Spleen (tissue), 7 donors: ENCODE results near the gene NDUFA13.

Experiments
- CTCF ChIP-seq, 11 experiments: fragments of 200-600 bp in 7 of 11; fragments of 450-650 bp in 4 of 11; sonication (generic) in 4 of 11; IDR thresholded peaks in 8 of 11; conservative IDR thresholded peaks in 3 of 11; 1 replicate in 7 of 11; 2 replicates in 4 of 11; pipeline versions ENCODE4 v1.4.0 to v1.8.0; 2016 to 2021; ENCODE audit warnings: antibody characterized with exemption in 11 of 11, inconsistent platforms in 4 of 11, mild to moderate bottlenecking in 1 of 11
- POLR2A ChIP-seq, 3 donors: fragments of 450-650 bp; IDR thresholded peaks; one replicate each; pipeline ENCODE4 v1.5.1; 2017; ENCODE audit warnings: antibody characterized with exemption in 3 of 3, mild to moderate bottlenecking in 1 of 3
- POLR2AphosphoS5 ChIP-seq, 3 donors: sonication (generic); formaldehyde crosslinking; IDR thresholded peaks; one replicate each; pipeline ENCODE4 v1.5.1; 2017; ENCODE audit warnings: antibody characterized with exemption in 3 of 3
- donor health status: DM: no; HTN: no; CAD: no; lungs with moderate emphysema.
- donor health status: DM: no; HTN: no; CAD: no.
- donor health status: DM: no; HTN: no; CAD: no.

- TF ChIP-seq CTCF (IDR thresholded peaks at IDR 0.05 in 8 of 11, conservative IDR thresholded peaks at IDR 0.05 in 3 of 11) (peak in 3 of 11 experiments; percentile 10 to 21 (median 11)), POLR2AphosphoS5 (IDR thresholded peaks at IDR 0.05) (peak; percentile 58 to 79 (median 69)), POLR2A (IDR thresholded peaks at IDR 0.05) (no peak)
Measured at GRCh38 chr19:19488875-19489690, 26.9 kb upstream of the NDUFA13 start.
